ENCODE data around the gene JAML.

DNA sequence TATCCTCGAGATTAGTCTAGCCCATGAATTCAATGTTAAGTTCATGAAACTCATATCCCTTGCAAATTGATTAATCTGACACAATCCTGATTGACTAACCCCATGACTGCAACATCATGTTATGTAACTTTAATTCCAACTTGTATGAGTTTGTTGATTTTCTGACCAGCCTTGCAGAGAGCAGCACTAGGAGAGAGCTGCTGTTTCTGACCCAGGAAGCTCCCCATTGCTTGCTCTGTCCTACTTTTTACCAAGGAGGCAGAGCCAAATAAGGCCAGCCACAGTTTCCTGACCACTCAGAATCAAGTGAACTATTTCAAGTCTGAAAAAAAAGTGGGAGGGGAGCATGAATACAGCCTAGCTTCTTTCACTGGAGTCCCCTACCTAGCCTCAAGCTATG is 14.1 kb upstream of the JAML start:
- TF ChIP-seq NPAS2 (CRISPR knock-in tag; IDR thresholded peaks at IDR 0.05; ENCODE audit: borderline replicate concordance) (no peak), SP2 (CRISPR knock-in tag; IDR thresholded peaks at IDR 0.05) (no peak), E2F2 (CRISPR knock-in tag; IDR thresholded peaks at IDR 0.05; ENCODE audit: borderline replicate concordance) (no peak), JUNB (CRISPR knock-in tag; IDR thresholded peaks at IDR 0.05; ENCODE audit: borderline replicate concordance) (no peak), MTF2 (CRISPR knock-in tag; IDR thresholded peaks at IDR 0.05; ENCODE audit: borderline replicate concordance) (no peak), YY1 (IDR thresholded peaks at IDR 0.05; ENCODE audit: insufficient read depth, insufficient replicate concordance, low read depth, low read length) (no peak), YEATS4 (CRISPR knock-in tag; IDR thresholded peaks at IDR 0.05; ENCODE audit: borderline replicate concordance) (no peak)
- TF ChIP-seq, protein P1, sequence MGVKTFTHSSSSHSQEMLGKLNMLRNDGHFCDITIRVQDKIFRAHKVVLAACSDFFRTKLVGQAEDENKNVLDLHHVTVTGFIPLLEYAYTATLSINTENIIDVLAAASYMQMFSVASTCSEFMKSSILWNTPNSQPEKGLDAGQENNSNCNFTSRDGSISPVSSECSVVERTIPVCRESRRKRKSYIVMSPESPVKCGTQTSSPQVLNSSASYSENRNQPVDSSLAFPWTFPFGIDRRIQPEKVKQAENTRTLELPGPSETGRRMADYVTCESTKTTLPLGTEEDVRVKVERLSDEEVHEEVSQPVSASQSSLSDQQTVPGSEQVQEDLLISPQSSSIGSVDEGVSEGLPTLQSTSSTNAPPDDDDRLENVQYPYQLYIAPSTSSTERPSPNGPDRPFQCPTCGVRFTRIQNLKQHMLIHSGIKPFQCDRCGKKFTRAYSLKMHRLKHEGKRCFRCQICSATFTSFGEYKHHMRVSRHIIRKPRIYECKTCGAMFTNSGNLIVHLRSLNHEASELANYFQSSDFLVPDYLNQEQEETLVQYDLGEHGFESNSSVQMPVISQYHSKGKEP (CRISPR knock-in tag; IDR thresholded peaks at IDR 0.05): no peak
- TF ChIP-seq, protein P2, sequence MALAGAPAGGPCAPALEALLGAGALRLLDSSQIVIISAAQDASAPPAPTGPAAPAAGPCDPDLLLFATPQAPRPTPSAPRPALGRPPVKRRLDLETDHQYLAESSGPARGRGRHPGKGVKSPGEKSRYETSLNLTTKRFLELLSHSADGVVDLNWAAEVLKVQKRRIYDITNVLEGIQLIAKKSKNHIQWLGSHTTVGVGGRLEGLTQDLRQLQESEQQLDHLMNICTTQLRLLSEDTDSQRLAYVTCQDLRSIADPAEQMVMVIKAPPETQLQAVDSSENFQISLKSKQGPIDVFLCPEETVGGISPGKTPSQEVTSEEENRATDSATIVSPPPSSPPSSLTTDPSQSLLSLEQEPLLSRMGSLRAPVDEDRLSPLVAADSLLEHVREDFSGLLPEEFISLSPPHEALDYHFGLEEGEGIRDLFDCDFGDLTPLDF (CRISPR knock-in tag; IDR thresholded peaks at IDR 0.05): no peak
